Activated T-helper 2 cell treated with anti-CD3 and anti-CD28 coated beads, Interferon-gamma antibody, Interleukin-2, Interleukin-4, amounts not matched to agents 10 μg/mL and 5 μg/mL and 100 μg/mL, durations not matched to agents 14 hours and 24 hours and 36 hours (primary cell): ENCODE results near the gene HRCT1. TPM values are rescaled to one million over a fixed set of nuclear protein-coding genes. Genes with fewer than 3 reads are reported as not detected.

Source experiments
- DNase-seq: peaks from one replicate; pipeline ENCODE4 v3.0.0; 2021; ENCODE audit warnings: low spot score
- H3K27ac Mint-ChIP-seq: one replicate; pipeline ENCODE4 v1.8.0; 2021; ENCODE audit warnings: mixed read lengths
- H3K27me3 Mint-ChIP-seq: one replicate; pipeline ENCODE4 v1.8.0; 2021; ENCODE audit warnings: low read depth, mixed read lengths
- H3K36me3 Mint-ChIP-seq: one replicate; pipeline ENCODE4 v1.8.0; 2021; ENCODE audit warnings: low read depth, mixed read lengths
- H3K4me1 Mint-ChIP-seq: one replicate; pipeline ENCODE4 v1.8.0; 2021; ENCODE audit warnings: low read depth, mixed read lengths
- H3K4me3 Mint-ChIP-seq: one replicate; pipeline ENCODE4 v1.8.0; 2021; ENCODE audit warnings: low read depth, mild to moderate bottlenecking, moderate library complexity, mixed read lengths
- H3K9me3 Mint-ChIP-seq: one replicate; pipeline ENCODE4 v1.8.0; 2021; ENCODE audit warnings: mixed read lengths
- intact Hi-C: fragments of 100-400 bp; cut with micrococcal nuclease; formaldehyde crosslinking; loops from one replicate; pipeline ENCODE4 v1.15.1; 2023
- total RNA-seq: library from RNA; stranded (reverse); gene quantifications from 2 replicates; pipeline ENCODE4 v1.2.3, GENCODE V29; 2022

HRCT1 gene
- total RNA-seq, result not detected in 2 replicates

- Mint-ChIP-seq H3K9me3 (no peaks in the 10 kb centered on the region), H3K4me1 (peaks cover 36% of the 10 kb centered on the region), H3K4me3 (no peak within 1 kb of the TSS), H3K36me3 (no peaks in the 10 kb centered on the region), H3K27me3 (peaks cover 9% of the 10 kb centered on the region), H3K27ac (no peak within 1 kb of the TSS)
- no peak for DNase-seq
- intact Hi-C loops, result no loop called here
Measured at GRCh38 chr9:35905912-35906679, at the start of gene HRCT1. Gene HRCT1, plus strand, starts transcription at chr9:35906202. Its CDS starts 86 bp downstream, at chr9:35906288.

- intact Hi-C loops, result no loop called here
- H3K27me3 Mint-ChIP-seq, result peaks cover 6% of the 10 kb centered on the region
- no peaks in the 10 kb centered on the region for H3K9me3 Mint-ChIP-seq
- no peak overlapping the region for H3K4me3 Mint-ChIP-seq
- H3K27ac Mint-ChIP-seq, result no peak overlapping the region
- no peaks in the 10 kb centered on the region for H3K36me3 Mint-ChIP-seq
- H3K4me1 Mint-ChIP-seq, result no peaks in the 10 kb centered on the region
- no peak for DNase-seq
Measured at GRCh38 chr9:35856206-35856605, 49.8 kb upstream of the HRCT1 start.

GRCh38 chr9:35856882-35857281, 49.1 kb upstream of the HRCT1 start:
- Mint-ChIP-seq H3K36me3 (no peaks in the 10 kb centered on the region), H3K9me3 (no peaks in the 10 kb centered on the region)

GRCh38 chr9:35858458-35858857, 47.5 kb upstream of the HRCT1 start:
- H3K36me3 Mint-ChIP-seq, result no peaks in the 10 kb centered on the region
- no peak overlapping the region for H3K27ac Mint-ChIP-seq
- H3K27me3 Mint-ChIP-seq, result peaks cover 10% of the 10 kb centered on the region
- H3K4me1 Mint-ChIP-seq, result no peaks in the 10 kb centered on the region
- no peak overlapping the region for H3K4me3 Mint-ChIP-seq
- intact Hi-C loops, result no loop called here
- H3K9me3 Mint-ChIP-seq, result no peaks in the 10 kb centered on the region
- no peak for DNase-seq

More at GRCh38 chr9:35856882-35857281, 49.1 kb upstream of the HRCT1 start:
- no peak overlapping the region for H3K27ac Mint-ChIP-seq
- no peak for DNase-seq
- intact Hi-C loops, result no loop called here
- no peak overlapping the region for H3K4me3 Mint-ChIP-seq
- no peaks in the 10 kb centered on the region for H3K4me1 Mint-ChIP-seq
- H3K27me3 Mint-ChIP-seq, result peaks cover 10% of the 10 kb centered on the region

- no peaks in the 10 kb centered on the region for H3K36me3 Mint-ChIP-seq
- no peak for DNase-seq
- intact Hi-C loops, result no loop called here
- H3K4me3 Mint-ChIP-seq, result no peak overlapping the region
- H3K9me3 Mint-ChIP-seq, result no peaks in the 10 kb centered on the region
- H3K27me3 Mint-ChIP-seq, result peaks cover 10% of the 10 kb centered on the region
- H3K27ac Mint-ChIP-seq, result no peak overlapping the region
- no peaks in the 10 kb centered on the region for H3K4me1 Mint-ChIP-seq
Measured at GRCh38 chr9:35859310-35859989, 46.6 kb upstream of the HRCT1 start.

GRCh38 chr9:35859990-35860339, 46.0 kb upstream of the HRCT1 start:
- Mint-ChIP-seq H3K36me3 (no peaks in the 10 kb centered on the region), H3K4me1 (no peaks in the 10 kb centered on the region), H3K9me3 (no peaks in the 10 kb centered on the region), H3K4me3 (no peak overlapping the region), H3K27ac (no peak overlapping the region), H3K27me3 (peaks cover 10% of the 10 kb centered on the region)
- intact Hi-C loops, result no loop called here
- DNase-seq, result no peak

- Mint-ChIP-seq H3K36me3 (no peaks in the 10 kb centered on the region), H3K27me3 (peaks cover 10% of the 10 kb centered on the region), H3K4me3 (no peak overlapping the region), H3K9me3 (no peaks in the 10 kb centered on the region), H3K27ac (no peak overlapping the region), H3K4me1 (no peaks in the 10 kb centered on the region)
- intact Hi-C loops, result no loop called here
- no peak for DNase-seq
Measured at GRCh38 chr9:35861161-35861897, 44.7 kb upstream of the HRCT1 start.

GRCh38 chr9:35862328-35862727, 43.7 kb upstream of the HRCT1 start:
- intact Hi-C loops, result no loop called here
- Mint-ChIP-seq H3K9me3 (no peaks in the 10 kb centered on the region), H3K27me3 (peaks cover 10% of the 10 kb centered on the region), H3K4me3 (no peak overlapping the region), H3K4me1 (no peaks in the 10 kb centered on the region), H3K27ac (no peak overlapping the region), H3K36me3 (no peaks in the 10 kb centered on the region)
- DNase-seq, result no peak

- H3K27ac Mint-ChIP-seq, result no peak overlapping the region
- intact Hi-C loops, result no loop called here
- no peaks in the 10 kb centered on the region for H3K9me3 Mint-ChIP-seq
- peaks cover 9% of the 10 kb centered on the region for H3K27me3 Mint-ChIP-seq
- no peak overlapping the region for H3K4me3 Mint-ChIP-seq
- H3K4me1 Mint-ChIP-seq, result no peaks in the 10 kb centered on the region
- DNase-seq, result no peak
- no peaks in the 10 kb centered on the region for H3K36me3 Mint-ChIP-seq
Measured at GRCh38 chr9:35863583-35863982, 42.4 kb upstream of the HRCT1 start.

- no peak for DNase-seq
- H3K27me3 Mint-ChIP-seq, result peaks cover 8% of the 10 kb centered on the region
- H3K4me3 Mint-ChIP-seq, result no peak overlapping the region
- H3K4me1 Mint-ChIP-seq, result no peaks in the 10 kb centered on the region
- no peak overlapping the region for H3K27ac Mint-ChIP-seq
- no peaks in the 10 kb centered on the region for H3K36me3 Mint-ChIP-seq
- H3K9me3 Mint-ChIP-seq, result no peaks in the 10 kb centered on the region
- intact Hi-C loops, result no loop called here
Measured at GRCh38 chr9:35864695-35865255, 41.2 kb upstream of the HRCT1 start.

GRCh38 chr9:35867538-35867937, 38.5 kb upstream of the HRCT1 start:
- no peak overlapping the region for H3K27ac Mint-ChIP-seq
- no peaks in the 10 kb centered on the region for H3K9me3 Mint-ChIP-seq
- no peak overlapping the region for H3K4me3 Mint-ChIP-seq
- DNase-seq, result no peak
- H3K27me3 Mint-ChIP-seq, result no peaks in the 10 kb centered on the region
- H3K36me3 Mint-ChIP-seq, result no peaks in the 10 kb centered on the region
- no peaks in the 10 kb centered on the region for H3K4me1 Mint-ChIP-seq
- intact Hi-C loops, result no loop called here

- H3K4me1 Mint-ChIP-seq, result no peaks in the 10 kb centered on the region
- H3K27me3 Mint-ChIP-seq, result no peaks in the 10 kb centered on the region
- intact Hi-C loops, result no loop called here
- no peak for DNase-seq
- no peaks in the 10 kb centered on the region for H3K36me3 Mint-ChIP-seq
- no peaks in the 10 kb centered on the region for H3K9me3 Mint-ChIP-seq
- no peak overlapping the region for H3K4me3 Mint-ChIP-seq
- no peak overlapping the region for H3K27ac Mint-ChIP-seq
Measured at GRCh38 chr9:35868933-35869332, 37.1 kb upstream of the HRCT1 start.
